ENCODE measurements around the gene MIOS.

DNA sequence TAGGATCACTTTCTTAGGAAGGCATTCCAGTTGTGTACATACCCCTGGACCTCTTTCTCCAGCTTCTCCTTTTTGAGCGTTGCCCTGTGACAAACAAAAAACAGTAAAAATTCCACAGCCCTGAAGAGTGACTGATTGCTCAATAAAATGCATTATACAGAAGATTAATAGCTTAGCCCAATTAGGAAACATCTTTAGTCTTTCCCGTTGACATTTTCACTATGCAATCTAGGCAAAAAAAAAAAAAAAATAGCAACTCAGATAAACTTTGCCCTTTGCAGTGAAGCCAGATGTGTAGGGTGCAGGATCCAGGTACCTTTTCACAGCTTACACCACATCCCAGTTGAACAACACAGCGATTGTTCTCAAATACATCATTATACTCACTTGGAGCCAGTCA, 48.9 kb upstream of the MIOS start:
- TF ChIP-seq, protein P1, sequence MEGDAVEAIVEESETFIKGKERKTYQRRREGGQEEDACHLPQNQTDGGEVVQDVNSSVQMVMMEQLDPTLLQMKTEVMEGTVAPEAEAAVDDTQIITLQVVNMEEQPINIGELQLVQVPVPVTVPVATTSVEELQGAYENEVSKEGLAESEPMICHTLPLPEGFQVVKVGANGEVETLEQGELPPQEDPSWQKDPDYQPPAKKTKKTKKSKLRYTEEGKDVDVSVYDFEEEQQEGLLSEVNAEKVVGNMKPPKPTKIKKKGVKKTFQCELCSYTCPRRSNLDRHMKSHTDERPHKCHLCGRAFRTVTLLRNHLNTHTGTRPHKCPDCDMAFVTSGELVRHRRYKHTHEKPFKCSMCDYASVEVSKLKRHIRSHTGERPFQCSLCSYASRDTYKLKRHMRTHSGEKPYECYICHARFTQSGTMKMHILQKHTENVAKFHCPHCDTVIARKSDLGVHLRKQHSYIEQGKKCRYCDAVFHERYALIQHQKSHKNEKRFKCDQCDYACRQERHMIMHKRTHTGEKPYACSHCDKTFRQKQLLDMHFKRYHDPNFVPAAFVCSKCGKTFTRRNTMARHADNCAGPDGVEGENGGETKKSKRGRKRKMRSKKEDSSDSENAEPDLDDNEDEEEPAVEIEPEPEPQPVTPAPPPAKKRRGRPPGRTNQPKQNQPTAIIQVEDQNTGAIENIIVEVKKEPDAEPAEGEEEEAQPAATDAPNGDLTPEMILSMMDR (IDR thresholded peaks at IDR 0.05): no peak
- TF ChIP-seq EZH2 (IDR thresholded peaks at IDR 0.05) (no peak), EZH2phosphoT487 (IDR thresholded peaks at IDR 0.05) (no peak)
